NCI-H1436 treated with DMSO at 0.1 percent for 48 hours (cell line): ENCODE results near the gene KDELR1.

Experiments used
- DNase-seq: peaks from one replicate; lab custom pipeline; 2025; lab: John Stamatoyannopoulos, UW

Gene KDELR1

DNA sequence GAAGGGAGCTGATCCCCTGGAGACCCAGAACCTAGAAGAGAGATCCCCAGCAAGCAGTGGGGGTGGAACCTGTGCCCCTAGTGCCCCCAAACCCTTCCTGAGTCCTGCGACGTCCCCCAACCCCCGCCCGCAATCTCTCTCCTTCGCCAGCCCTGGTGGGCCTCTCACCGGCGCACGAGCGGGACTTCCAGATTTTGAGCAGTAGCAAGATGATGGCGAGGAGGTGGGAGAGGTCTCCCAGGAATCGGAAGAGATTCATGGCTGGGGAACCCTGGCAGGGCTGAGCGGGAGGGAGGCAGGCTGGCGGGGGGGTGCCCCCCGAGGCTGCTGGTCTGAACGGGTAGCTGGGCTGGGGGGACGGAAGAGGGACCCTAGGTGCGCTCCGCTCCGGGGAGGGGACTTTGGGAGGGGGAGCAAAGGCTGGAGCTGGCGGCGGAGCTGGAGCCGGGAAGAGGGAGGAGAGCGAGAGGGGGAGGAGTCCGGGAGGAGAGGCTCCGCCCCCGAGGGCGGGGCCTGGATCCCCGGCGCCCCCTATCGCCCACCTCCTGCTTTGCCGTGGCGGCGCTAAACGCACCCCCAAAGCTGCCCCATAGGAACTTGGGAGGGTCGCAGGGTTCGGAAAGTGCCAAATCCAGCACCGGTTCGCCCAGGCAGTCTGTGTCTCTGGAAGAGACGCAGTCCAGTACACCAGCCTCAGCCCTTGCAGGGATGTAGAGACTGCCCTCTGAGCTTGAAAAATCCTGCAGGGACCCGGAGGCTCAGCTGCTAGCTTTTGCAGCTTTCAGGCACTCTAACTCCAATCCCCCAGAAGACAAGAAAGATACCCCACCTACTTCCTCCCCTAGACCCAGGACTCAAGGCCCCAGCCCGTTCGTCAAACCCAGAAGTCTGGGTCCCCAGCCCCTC lies at the start of gene KDELR1:
KDELR1 (minus strand) TSS at position 452 of the 906 bp plus-strand sequence; CDS start at position 259, 193 bp downstream.
- no peak for DNase-seq

DNA sequence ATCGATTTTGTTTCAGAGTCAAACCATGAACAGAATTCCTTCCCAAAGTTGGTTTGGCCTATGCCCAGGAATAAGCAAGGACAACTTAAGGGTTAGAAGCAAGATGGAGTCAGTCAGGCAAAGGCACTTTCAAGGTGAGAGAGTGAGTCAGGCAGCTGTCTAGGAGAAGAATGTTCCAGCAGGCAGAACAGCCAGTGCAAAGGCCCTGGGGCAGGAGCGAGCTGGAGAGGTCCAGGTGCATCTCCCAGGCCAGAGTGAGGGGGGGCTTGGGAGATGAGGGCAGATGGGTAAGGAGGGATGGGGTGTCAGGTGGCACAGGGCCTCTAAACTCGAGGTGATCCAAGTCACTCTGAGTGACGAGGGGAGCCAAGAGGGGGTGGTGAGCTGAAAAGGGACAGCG lies 45.2 kb upstream of the KDELR1 start:
- no peak for DNase-seq

DNA sequence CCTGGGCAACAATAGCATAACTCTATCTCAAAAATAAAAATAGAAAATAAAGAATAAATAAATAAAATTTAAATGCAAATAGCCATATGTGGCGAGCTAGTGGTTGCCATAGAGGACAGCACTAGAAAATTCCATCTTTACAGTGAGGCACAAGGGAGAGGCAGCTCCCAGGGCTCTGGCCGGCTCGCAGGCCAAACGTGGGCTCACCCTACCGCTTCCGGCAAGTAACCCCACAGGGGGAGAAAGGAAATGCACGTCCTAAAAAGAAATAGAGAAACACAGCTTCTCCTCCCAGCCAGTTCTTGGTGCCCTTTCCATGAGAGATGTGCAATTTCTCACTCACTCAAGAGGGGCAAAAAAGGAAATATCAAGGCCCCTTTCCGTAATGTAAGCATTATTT lies 42.0 kb upstream of the KDELR1 start:
- no peak for DNase-seq

DNA sequence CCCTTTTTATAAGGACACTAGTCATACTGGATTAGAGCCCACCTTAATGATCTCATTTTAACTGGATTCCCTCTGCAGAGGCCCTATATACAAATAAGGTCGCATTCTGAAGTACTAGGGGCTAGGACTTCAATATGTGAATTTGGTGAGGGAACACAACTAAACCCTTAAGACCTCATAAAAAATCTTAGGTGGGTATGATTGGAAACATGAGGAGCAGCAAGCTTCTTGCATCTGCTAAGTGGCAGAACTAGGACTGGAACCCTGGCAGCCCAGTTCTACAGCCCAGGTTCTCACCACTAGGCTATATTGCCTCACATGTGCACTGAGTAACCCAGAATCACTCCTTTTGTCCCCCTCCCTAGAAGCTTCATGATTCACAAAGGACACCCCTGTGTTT lies 37.3 kb upstream of the KDELR1 start:
- no peak for DNase-seq

DNA sequence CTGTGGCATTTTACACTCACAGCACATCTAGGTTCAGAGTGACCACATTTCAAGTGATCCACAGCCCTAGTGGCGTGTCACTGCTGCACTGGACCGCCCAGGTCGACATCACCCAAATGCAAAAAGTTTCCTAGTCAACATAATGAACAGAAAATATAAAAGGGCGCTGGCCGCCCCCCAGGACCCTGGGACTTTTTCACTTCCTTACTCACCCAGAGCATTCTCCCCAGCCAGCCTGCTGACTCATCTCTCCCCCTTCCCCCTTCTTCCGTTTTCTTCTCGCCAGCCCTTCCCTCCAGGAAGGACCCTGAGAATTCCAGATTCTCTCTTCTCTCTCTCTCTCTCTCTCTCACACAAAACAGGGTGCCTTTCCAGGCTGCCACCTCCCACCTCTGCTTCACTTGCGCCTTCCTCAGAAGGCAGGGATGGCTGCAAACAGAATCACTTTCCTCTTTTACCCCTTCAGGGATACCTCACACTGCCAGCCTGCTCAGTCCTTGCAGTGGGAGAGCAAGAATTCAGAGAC lies 33.4 kb upstream of the KDELR1 start:
- DNase-seq: no peak

DNA sequence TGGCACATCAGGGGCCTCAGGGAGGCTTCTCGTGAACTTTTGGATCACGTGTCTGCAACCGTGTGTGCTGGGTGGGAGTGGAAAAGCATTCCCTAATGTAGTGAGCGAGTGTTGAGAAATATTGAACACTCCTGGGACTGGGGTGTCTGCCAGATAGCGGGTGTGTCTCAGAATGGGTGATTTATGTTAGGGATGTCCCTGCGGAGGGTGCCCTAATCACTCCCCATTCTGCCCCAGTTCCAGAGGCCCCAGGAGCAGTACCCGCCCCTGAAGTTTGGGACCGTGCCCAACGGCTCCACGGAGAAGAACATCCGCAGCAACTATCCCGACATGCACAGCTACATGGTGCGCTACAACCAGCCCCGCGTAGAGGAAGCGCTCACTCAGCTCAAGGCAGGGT lies 30.2 kb upstream of the KDELR1 start:
- no peak for DNase-seq

DNA sequence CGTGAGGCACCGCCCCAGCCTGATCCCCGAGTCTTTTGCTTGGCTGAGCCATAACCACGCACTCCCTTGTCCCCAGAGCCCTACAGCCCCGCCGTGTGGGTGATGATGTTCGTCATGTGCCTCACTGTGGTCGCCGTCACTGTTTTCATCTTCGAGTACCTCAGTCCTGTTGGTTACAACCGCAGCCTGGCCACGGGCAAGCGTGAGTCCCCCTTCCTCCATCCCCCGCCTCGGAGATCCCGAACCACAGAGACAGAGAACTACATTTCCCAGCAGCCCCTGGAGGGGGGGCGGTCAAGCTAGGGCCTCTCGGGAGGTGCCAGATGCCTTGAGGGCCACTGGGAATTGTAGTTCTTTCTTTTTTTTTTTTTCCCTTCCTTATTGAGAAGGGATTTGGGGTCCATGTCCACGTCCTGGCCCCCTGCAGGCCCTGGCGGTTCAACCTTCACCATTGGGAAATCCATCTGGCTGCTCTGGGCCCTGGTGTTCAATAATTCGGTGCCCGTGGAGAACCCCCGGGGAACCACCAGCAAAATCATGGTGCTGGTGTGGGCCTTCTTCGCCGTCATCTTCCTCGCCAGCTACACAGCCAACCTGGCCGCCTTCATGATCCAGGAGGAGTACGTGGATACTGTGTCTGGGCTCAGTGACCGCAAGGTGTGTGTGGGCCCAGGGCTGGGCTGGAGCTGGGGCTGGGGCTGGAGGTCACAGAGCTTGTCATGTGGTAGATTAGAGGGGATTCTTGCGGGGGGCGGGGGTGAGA lies 28.0 kb upstream of the KDELR1 start:
- no peak for DNase-seq

DNA sequence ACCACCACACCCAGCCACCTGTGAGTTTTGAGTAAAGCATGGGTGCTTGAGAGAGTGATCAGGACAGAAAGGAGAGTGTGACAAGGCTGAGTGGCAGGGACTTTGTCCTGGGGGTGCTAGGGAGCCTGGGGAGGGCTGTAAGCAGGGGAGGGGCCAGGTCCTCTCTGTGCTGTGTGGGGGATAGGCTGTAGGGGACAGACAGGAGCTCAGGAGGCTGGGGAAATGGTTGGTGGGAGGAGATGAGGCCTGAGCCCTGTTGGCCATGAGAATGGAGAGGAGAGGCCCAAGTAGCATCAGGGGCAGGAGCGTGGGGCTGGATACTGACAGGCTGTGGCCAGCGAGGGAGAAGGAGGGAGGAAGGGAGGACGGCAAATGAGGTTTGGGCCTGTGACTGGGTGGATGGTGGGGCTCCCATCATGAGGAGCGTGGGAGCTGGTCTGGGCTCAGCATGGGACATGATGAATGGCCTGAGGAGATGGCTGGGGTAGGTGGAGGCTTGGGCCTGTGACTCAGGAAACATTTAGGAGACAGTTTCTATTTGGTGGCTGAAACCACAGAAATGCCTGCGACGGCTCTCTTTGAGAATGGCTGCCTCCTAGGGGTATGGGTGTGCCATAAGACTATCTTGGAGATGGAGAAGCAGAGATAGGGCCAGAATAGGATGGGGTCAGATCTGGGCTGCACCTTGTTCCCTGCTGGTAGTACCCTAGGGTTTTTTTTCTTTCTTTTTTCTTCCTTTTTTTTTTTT lies 27.1 kb upstream of the KDELR1 start:
- no peak for DNase-seq

DNA sequence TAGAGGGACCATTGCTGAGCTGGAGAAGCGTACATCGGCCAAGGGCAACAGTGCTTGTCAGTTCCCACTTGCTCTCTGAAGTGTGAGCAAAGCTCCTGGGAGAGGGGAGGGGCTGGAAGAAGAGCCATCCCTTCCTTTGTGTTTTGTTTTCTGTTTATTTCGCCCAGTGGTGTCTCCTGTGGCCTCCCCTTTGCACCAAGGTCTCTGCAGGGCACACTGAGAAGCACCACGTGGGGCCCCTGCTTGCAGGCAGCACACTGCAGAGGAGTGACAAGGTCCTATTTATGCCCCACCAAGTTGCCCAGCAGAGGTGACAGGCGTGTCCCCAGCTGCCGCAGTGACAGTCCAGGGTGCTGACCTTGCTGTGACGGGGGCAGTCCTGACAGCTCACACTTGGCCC lies 26.1 kb upstream of the KDELR1 start:
- DNase-seq: no peak

DNA sequence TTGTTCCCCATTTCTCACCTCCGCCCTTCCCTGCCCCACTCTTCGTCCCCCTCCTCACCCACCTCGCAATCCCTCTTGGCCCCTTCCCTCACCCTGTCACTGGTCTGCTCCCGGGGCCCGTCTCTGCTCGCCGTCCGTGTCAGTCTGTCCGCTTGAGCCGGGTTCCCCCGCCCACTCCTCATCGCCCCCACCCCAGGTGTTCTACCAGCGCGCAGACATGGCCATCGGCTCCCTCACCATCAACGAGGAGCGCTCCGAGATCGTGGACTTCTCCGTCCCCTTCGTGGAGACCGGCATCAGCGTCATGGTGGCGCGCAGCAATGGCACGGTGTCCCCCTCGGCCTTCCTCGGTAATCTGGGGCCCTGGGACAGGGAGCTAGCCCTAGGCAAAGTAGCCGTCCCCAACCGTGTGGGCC lies 24.5 kb upstream of the KDELR1 start:
- no peak for DNase-seq

DNA sequence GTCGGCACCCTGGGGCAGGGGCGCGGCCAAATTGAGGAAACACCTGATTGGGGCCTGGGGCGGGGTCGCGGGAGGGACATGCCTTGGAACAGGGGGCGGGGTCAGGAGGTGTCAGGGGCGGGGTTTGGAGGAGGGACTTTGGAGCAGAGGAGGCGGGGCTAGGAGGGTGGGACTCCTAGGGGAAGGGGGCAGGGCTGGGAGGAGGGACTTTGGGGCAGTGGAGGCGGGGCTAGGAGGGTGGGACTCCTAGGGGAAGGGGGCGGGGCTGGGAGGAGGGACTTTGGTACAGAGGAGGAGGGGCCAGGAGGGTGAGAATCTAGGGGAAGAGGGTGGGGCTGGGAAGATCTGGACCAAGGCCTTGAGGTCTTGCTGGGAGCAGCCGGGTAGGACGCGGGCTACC lies 24.0 kb upstream of the KDELR1 start:
- no peak for DNase-seq

DNA sequence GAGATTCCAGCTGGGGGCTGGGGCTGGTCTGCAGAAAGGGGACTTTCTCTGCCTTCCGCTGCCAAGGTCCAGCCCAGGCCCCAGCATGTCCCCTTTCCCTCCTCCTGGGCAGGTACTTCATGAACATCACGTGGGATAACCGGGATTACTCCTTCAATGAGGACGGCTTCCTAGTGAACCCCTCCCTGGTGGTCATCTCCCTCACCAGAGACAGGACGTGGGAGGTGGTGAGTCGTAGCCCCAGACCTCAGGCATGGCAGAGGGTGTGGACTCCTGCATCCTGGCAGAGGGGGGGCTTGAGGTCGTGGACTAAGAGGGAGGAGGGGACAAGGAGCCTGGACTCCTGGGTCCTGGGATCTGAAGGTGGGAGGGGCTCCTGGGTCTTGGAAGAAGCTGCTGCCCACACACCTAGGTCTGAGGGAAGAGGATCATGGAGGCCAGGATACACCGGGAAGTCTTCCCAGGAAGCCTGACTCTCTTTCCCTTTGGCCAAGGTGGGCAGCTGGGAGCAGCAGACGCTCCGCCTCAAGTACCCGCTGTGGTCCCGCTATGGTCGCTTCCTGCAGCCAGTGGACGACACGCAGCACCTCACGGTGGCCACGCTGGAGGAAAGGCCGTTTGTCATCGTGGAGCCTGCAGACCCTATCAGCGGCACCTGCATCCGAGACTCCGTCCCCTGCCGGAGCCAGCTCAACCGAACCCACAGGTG lies 22.7 kb upstream of the KDELR1 start:
- DNase-seq: no peak

DNA sequence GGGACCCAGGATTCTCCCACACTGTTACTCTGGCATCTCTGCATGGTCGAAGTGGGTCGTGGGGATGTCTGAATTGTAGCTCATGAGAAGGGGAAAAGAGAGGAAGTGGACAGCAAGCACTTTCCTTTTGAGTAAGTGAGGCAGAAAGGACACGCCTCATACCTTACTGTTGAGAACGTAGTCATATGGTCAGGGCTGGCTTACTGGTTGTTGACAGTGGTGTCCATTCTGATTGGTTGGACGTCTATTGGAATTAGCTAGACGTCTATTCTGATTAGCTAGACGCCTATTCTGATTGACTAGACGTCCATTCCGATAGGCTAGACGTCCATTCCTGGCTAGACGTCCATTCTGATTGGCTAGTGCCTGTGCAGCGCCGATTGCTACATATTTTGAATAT lies 14.5 kb upstream of the KDELR1 start:
- DNase-seq: no peak

DNA sequence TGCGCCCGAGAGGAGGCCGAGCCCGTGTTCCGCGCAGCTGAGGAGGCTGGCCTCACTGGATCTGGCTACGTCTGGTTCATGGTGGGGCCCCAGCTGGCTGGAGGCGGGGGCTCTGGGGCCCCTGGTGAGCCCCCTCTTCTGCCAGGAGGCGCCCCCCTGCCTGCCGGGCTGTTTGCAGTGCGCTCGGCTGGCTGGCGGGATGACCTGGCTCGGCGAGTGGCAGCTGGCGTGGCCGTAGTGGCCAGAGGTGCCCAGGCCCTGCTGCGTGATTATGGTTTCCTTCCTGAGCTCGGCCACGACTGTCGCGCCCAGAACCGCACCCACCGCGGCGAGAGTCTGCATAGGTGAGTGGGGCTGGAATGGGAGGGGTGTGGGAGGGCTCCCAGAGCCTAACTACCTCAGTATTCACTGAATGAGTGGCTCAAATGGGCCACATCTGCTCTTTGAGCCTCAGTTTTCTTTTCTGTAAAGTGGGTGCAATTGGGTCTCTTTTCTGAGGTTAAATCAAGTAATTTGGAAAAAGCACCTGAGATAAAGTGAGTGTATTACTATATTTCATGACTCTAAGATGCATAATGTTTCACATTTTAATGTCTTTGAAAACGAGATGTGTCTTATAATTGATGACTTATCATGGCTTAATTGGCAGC lies 13.8 kb upstream of the KDELR1 start:
- DNase-seq: no peak

DNA sequence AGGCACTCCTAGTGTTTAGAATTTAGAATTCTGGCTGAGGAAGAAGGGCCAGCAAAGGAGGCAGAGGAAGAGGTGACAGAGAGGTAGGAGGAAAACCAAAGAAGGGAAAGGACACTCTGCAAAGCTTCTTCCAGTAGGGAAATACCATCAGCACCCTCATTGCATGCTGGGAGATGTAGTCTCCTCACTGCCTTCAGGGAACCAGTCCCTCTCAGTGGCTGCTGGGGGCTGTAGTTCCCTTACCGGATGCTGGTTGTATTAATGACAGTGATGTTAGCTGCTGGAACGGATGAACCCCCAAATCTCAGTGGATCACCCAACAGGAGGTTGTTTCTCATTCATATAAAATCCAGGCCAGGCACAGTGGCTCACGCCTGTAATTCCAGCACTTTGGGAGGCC lies 12.3 kb upstream of the KDELR1 start:
- DNase-seq: no peak

DNA sequence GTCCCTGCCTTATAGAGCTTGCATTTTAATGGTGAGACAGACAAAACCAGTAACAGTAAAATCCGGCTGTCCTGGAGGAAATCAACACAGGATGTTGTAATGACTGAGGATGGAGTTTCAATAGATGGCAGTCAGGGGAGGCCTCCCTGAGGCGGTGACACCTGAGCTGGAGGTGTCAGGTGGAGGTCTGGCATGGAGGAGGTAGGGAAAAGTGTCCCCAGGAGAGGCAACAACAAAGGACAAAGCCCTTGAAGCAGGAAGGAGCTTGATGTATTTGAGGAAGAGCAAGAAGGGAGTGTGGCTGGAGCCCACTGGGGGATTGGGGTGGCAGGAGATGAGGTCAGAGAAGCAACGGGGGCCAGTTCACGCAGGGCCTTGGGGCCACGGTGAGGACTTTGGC lies 9.9 kb upstream of the KDELR1 start:
- DNase-seq: no peak

DNA sequence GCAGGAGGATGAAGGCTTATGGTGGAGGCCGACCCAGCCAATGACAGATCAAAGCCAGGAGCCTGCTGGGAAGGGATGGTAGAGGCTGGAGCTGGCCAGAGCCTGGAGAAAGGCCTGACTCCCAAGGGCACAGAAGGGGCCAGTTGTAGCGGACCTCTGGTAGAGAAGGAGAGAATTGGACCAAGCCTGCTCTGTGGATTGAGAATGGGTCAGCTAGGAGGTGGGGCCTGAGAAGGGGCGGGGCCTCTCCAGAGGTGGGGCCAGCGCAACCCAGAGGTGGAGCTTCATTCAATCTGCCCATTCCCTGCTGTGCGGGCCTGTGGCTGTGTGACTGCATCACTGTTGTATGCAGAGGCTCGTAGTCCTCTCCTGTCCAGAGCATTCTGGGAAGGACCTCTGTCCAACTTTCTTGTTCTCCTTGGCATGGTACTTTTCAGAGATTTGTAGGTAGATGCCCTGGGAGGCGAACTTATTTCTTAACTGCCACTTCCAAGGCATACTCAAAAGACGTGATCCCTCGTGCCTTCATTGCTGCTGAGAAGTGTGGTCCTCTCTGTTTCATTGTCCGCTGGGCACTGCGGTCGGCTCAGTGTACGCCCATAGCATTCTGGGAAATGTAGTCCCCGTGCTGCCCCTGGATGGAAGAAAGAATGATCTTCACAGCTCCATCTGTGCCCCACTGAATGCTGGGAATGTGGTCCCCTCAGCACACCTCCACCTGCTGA lies 8.8 kb upstream of the KDELR1 start:
- no peak for DNase-seq

DNA sequence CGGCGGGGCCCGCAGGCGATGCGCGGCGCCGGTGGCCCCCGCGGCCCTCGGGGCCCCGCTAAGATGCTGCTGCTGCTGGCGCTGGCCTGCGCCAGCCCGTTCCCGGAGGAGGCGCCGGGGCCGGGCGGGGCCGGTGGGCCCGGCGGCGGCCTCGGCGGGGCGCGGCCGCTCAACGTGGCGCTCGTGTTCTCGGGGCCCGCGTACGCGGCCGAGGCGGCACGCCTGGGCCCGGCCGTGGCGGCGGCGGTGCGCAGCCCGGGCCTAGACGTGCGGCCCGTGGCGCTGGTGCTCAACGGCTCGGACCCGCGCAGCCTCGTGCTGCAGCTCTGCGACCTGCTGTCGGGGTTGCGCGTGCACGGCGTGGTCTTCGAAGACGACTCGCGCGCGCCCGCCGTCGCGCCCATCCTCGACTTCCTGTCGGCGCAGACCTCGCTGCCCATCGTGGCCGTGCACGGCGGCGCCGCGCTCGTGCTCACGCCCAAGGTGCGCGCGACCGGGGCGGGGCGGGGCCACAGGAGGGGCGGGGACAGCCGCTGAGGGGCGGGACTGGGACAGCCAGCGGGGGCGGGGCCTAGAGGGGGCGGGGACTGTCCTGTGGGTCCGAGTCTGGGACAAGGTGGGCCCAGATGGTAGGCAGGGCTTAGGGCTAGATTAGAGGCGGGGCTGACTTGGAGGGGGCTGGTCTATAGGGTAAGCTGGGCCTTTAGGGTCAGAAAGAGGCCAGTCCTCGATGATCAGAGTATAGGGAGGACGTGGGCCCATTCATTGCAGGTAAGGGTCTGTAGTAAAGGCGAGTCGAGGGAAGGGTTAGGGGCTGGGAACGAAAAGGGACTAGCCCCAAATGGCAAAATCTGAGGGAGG lies 7.3 kb upstream of the KDELR1 start:
- no peak for DNase-seq

DNA sequence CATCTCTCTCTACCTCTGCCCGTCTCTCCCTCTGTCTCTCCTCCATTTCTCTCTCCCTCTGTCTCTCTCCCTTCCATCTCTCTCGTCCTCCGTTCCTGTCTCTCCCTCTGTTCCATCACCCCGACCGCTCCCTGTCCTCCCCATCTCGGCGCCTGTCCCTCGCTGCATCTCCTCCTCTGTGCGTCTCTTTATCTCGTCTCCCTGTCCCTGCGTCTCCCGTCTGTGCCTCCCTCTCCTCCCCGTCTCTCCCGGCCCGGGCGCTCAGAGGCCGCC lies 6.7 kb upstream of the KDELR1 start:
- DNase-seq: no peak
